Suppressor macrophage treated with lipopolysaccharide for 4 hours (primary cell): ENCODE results near the gene KRT16.
"Not testable (repeated sequence)": the region's sequence is repeated elsewhere in the genome, so short reads cannot be mapped to it uniquely, and the experiment has no call there.

Source experiments
- DNase-seq: peaks from one replicate; pipeline ENCODE4 v3.0.0-alpha.2; 2020

KRT16 gene

GRCh38 chr17:41582061-41582968 lies 30.3 kb downstream of the KRT16 start:
- DNase-seq = not testable (repeated sequence)

GRCh38 chr17:41581366-41582060 lies 31.1 kb downstream of the KRT16 start:
- no peak for DNase-seq

- no peak for DNase-seq
These were observed 31.7 kb downstream of the KRT16 start for GRCh38 chr17:41580687-41581365.

GRCh38 chr17:41580244-41580575 lies 32.4 kb downstream of the KRT16 start:
- no peak for DNase-seq

- peak; percentile 87 for DNase-seq
These were observed 32.9 kb downstream of the KRT16 start for GRCh38 chr17:41579484-41580243.

GRCh38 chr17:41578971-41579370 lies 33.6 kb downstream of the KRT16 start:
- DNase-seq = no peak

GRCh38 chr17:41578538-41578937 lies 34.0 kb downstream of the KRT16 start:
- no peak for DNase-seq

- DNase-seq = not testable (repeated sequence)
These were observed 35.8 kb downstream of the KRT16 start for GRCh38 chr17:41576740-41577139.

- no peak for DNase-seq
These were observed 37.2 kb downstream of the KRT16 start for GRCh38 chr17:41575336-41575735.

- no peak for DNase-seq
These were observed 40.8 kb downstream of the KRT16 start, which contains the start of gene KRT9 for GRCh38 chr17:41571561-41572434. KRT9 (minus strand) TSS chr17:41572059; CDS start chr17:41571992, 67 bp downstream.

GRCh38 chr17:41567317-41567716 lies 45.2 kb downstream of the KRT16 start:
- no peak for DNase-seq

GRCh38 chr17:41565338-41565737 lies 47.2 kb downstream of the KRT16 start:
- DNase-seq = no peak

GRCh38 chr17:41563607-41564170 lies 48.9 kb downstream of the KRT16 start:
- DNase-seq = no peak

GRCh38 chr17:41561554-41561953 lies 51.0 kb downstream of the KRT16 start:
- DNase-seq = no peak
